GM21619 (cell line): ENCODE measurements around the gene ASIC4.
A peak's percentile ranks its signal among the peaks of the same experiment; 100 is the strongest.

Experiments
- ATAC-seq: cut with Tn5 transposase; IDR thresholded peaks from one replicate; pipeline ENCODE4 v1.9.1; 2021; ENCODE audit not compliant: unreplicated experiment

Gene ASIC4

DNA sequence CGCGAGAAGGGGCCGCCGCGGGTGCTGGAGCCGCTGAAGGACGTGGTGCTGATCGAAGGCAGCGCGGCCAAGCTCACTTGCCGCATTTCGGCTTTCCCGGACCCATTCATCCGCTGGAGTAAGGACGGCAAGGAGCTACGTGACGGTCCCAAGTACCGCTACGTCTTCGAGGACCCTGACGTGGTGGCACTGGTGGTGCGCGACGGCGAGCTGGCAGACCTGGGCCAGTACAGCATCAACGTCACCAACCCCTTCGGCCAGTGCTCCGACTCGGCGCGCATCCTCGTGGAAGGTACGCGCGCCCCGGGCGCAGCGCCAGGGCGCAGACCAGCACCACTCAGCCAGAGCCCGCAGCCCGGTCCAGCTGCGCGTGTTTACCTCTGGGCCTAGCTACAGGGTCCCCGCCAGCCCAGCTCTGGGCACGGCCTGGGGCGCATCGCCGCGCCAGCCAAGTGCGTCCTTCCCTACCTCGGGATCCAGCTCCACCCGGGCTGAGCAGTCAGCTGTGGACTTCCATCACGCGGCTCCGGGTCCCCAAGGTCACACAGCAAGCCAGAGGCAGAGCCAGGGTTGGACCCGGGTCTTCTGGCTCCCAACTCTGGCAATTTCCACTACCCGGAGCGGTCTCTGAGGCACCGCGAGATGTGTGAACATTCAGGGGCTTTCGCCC lies 17.3 kb upstream of the ASIC4 start:
- ATAC-seq = no peak

DNA sequence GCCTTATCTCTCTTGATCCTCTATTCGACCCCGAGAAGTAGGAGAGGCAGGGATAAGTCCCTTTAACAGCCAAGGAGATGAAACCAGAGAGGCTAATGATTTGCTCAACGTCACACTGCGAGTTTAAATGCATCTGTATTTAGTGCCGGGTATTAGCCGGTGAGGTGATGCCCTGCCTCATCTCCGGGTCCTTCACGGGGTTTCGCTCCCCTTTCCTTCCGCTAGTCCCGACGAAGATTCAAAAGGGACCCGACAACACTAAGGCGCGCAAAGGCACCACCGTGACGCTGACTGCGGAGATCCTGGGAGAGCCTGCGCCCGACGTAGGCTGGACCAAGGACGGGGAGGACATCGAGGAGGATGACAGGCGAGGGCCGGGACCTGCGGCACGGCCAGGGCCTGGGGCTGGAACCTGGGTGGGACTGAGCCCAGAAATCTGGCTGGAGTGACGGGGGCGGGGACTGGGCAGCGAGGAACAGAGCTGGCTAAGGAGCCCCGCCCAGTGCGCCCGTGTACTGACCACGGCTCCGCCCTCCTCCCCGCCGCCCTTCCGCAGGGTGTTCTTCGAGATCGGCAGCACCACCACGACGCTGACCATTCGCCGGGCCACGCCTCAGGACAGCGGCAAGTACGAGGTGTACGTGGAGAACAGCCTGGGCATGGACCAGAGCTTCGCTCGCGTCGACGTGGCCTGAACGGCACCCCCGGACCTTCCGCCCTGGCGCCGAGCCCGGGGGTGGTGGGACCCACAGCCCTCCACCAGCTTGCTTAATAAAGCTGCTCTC lies 16.6 kb upstream of the ASIC4 start:
- ATAC-seq = peak; percentile 21

DNA sequence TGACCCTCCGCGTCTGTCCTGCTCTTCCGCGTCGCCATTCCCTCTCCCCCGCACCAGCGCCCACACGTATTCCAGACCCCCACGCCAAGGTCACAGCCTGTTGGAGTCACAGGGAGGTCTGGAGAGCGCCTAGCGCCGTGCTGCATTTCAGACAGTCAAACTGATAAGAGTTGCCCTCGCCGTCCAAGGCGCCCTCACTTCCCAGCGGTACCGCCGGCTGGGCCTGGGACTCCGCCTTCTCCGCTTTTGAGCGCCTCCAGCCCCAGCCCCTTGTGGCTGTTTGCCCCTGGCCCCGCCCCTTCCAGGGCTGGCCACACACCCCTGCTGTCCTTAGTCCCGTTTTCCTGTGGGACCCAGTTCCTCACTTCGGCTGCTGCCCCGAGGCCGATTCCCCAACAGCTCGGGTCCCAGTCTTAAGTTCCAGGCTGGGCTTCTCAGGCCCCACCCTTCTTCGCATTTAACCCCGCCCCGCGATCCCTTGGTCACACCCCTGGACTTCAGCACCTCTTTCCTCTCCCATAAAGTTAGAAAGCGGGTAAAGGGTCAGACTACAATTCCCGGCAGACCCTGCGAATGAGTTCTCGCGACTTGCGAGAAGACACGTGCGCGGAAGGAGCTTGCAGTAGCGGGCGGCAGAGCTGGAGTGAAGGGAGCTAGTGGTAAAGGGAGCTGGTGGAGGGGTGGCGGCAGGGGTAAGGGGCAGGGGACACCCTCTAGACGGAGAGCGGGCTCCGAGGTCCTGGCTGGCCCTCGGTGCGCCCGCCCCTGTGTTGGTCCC lies 15.8 kb upstream of the ASIC4 start, which contains the start of gene GMPPA:
Gene GMPPA (plus strand): TSS at position 612 of the 778 bp plus-strand sequence. CDS start 1,085 bp downstream, outside the sequence.
- ATAC-seq = peak; percentile 93

DNA sequence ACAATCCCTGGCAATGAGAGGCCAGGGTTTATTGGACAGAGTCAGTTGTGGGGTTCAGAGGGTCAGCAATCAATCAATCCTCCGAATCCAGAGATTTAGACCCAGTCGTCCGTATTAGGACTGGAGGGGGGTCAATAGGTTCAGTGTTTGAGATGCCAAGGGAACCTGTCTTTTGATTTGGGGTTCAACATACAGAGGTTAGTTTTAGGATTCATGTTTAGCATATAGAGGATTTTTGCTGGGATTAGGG lies 15.3 kb upstream of the ASIC4 start:
- no peak for ATAC-seq

DNA sequence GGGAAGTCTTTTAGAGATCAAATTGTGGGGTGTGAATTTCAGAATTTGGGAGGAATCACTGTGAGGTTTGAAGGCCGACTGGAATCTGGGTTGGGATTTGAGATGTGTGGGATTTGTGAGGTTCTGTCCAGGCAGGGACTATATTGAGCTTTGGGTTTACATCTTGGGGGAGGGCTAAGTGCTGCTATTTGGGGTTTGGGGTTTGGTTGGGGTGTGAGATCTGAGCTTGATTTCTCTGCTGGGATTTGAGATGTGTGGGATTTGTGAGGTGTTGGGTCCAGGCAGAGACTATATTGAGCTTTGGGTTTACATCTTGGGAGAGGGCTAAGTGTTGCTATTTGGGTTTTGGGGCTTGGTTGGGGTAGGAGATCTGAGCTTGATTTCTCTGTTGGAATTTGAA lies 14.7 kb upstream of the ASIC4 start:
- no peak for ATAC-seq

DNA sequence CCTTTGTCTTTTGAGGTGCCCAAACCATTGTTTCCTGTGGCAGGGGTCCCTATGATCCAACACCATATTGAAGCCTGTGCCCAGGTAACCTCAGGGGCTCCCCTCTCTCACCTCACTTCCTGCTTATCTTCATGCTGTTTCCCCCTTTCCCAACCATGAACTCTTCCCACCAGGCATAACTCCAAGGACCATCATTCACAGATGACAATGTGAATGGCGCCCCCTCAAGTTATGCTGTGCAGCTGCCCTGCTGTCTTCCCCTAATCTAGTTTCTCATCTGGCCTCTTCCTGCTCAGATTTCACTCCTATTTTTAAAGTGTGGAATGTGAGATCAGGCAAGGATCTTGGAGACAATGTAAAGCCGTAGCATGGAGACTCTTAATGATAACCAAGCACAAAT lies 14.1 kb upstream of the ASIC4 start:
- ATAC-seq = no peak

DNA sequence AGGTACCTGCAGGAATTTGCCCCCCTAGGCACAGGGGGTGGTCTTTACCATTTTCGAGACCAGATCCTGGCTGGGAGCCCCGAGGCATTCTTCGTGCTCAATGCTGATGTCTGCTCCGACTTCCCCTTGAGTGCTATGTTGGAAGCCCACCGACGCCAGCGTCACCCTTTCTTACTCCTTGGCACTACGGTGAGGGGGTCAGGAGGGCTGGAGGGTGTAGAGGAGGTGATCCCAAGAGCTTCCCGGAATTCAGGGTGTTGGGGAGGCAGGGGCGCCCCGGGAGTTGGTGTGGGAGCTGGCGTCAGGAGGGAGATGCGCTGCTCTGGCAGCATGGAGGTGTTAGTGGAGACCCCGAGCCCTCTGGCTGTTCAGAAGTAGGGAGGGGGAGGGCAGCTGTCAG lies 12.4 kb upstream of the ASIC4 start:
- no peak for ATAC-seq

DNA sequence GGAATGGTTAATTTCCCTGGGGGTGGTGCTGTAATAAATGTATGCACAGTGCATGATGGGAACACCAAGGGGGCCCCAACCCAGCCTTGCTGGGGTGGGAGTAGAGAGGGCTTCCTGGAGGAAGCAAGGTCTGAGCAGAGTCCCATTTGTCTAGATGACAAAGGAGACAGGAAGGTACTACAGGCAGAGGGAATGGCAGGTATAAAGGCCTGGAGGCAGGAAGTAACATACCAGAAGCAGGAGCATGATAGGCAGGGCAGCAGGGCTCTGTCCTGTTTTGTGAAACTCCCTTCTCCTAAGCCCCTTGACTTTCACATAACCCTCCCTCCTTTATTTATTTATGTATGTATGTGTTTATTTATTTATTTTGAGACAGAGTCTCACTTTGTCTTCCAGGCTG lies 11.7 kb upstream of the ASIC4 start:
- no peak for ATAC-seq

DNA sequence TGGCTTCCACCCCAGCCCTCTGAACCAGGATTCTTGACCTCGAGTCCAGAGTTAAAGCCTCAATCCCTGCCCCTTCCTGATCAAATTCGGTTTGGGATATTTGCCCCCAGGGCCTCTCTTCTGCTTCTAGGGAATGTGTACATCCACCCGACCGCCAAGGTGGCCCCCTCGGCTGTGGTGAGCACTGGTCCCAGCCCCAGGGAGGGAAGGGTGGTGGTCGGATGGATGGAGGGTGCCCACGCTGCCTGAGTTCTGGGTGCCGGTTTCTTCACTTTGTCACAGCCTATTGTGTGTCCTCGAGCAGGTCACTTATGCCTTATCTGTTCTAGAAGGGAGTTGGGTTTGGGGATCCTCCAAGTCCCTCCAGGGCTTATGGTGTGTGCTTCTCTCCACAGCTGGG lies 8.7 kb upstream of the ASIC4 start:
- ATAC-seq = no peak

DNA sequence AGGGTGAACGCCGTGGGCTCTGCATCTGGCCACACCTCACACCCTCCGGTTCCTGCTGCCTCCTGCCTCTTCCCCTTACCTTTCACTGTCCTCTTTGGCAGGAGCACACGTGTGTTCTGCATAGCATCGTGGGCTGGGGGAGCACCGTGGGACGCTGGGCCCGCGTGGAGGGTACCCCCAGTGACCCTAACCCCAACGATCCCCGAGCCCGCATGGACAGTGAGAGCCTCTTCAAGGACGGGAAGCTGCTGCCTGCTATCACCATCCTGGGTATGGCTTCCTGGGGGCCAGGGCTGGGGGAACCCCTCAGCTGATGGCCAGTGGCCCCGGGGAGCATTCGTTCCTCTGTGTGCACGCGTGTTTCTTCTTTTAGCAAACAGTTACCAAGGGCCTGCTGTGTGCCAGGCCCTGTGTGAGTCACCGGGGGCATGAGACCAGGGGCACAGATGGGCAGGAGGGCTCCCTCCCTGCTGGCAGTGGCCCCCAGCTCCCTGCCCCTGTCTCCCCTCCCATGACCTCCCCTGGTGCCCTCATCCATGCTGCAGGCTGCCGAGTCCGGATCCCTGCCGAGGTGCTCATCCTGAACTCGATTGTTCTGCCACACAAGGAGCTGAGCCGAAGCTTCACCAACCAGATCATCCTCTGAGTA lies 8.0 kb upstream of the ASIC4 start:
- ATAC-seq = no peak

DNA sequence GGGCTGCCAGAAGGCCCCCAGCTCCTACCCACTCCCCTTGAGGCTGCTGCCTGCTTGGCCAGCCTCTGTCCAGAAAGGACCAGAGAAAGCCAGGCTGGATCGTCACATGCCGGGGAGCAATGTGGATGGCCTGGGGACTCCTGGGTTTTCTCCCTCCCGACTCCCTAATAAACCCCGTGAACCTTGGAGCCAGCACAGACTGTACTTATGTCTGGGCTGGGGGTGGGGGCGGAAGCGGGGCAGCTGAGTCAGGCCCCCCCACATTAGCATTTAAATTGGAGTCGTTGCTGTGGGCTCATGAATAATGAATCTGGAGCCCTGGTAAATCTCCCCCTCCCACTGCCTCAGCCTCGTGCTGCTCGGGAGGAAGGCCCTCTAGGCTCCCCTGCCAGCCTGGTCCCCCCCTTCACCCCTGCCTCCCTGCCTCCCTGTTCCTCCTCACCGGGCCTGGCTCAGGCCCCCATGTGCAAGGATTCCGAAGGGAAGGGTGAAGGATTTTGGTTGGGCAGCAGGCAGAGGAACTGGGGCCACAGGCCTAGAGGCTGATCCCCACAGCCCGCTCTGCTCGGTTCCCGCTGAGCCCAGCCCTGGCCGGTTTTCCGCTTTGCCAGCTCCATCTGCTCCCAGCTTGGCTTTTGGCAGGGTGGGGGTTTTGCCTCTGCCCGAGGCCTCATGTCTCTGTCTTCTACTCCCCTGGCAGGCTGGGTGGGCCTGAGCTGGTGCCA lies 7.3 kb upstream of the ASIC4 start:
- ATAC-seq = no peak

DNA sequence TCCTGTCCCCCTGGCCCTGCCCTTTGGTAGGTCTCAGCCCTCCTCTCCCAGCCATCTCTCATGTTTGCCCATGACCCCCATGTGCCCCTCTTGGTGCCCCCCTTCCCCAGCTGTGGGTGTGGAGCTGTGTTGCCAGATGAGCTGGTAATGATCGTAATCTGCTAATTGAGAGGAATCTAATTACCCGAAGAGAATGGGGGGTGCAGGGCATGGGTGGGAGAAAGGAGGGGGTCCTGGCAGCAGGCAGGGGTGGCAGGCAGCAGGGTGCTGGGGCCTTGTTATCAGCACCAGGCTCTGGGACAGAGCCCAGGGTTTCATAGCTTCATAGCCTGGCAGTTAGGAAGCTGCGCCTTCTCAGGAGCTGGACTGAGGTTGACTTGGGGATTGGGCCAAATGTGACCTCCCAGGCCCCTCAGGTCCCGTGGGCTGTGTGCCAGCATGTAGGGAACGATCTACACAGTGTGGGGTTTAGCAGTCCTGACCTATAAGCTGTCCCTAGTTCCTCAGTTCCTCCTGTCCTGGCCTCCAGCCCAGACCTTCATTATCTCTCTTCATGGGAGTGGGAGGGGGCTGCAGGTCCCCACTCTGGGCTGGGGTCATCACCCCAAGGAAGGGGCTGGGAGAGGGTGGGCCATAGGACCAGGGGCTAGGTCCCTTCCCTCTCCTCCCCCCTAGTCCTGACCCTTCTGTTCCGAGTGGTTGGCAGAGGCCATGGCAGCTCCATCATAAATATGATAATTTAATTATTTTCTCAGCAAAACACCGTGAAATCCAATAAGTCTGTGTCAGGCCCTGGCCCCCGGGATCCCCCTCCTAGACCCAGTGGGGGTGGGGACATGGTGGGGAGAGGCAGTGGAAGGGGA lies 6.5 kb upstream of the ASIC4 start:
- ATAC-seq = no peak

DNA sequence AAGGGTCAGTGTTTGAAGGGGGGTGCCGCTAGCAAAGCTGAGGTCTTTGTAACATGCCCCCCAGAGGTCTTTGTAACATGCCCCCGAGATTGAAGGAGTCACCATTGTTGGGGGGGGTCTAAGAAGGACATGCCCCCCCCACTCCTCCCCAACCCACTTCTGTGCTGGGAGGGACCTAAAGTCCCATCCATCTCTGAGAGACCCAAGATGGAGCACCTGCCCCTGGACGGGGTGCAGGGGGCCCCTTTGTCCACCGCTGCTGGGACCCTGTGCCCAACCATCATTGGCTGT lies 5.9 kb upstream of the ASIC4 start:
- ATAC-seq = no peak

DNA sequence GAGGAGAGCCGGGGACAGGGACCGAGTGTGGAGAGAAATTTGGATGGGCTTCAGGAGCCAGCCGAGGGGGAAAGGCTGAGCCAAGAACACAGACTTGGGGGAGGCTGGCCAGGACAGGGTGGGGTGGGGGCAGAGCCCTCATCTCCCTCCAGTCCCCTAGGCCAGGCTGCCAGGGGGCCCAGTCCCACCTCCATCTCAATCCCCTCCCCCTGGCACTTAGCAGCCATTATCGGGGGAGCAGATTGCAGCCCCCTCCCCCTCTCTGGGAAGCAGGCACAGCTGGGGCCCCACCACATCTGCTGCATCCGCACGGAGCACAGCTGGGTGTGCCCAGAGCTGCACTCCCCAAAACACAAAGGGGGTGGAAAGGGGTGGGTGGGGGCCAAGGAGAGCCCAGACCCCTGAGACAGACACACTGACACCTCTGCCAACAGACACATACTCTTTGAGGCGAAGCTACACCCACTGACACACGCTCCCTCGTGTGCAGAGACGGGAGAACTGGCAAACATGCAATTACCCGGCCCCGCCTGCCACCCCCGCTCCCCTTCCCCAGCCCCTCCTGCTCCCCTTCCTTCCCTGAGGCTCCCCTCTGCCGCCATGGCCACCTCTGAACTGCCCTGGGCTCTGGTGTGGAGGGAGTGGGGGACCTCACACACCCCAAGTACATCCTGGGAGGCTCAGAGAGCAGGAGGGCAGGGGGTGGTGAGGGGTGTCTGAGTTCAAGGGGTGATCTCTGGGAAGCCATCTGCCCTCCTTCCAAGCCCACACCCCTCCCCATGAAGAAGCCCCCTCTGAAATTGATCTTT lies 5.1 kb upstream of the ASIC4 start:
- ATAC-seq = peak; percentile 19

DNA sequence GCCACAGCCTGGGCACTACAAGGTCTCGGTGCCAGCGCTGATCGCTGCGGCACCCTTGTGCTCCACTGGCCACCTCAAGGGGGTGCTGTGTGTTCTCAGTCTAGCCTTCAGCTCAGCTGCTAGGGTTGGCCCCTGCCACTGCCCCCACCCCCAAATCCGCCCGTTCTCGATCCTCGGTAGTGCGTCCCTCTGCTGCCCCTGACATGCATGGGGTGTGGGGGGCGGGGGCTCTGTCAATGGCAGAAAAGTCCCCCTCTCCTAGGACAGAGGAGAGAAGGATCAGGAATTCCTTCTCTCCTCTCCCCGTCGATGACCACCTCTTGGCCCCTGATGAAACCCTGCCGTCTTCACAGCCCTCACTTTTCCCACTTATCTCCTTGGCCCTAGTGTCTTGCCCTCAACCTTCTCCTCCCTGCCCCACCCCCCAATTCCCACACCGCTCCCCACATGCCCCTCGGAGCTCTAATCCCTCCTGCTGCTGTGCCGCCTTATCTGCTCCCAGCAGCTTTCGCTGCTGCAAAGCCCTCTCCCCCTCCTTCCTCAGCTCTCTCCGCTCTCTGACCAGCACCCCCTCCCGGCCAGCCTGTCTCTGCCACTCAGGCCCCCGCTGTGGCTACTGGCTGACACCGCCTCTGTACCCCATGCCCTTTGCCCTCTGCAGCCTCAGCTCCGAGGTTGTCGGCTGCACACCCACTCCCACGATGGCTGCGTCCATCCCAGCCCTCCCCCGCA lies 4.3 kb upstream of the ASIC4 start:
- ATAC-seq = peak; percentile 75

DNA sequence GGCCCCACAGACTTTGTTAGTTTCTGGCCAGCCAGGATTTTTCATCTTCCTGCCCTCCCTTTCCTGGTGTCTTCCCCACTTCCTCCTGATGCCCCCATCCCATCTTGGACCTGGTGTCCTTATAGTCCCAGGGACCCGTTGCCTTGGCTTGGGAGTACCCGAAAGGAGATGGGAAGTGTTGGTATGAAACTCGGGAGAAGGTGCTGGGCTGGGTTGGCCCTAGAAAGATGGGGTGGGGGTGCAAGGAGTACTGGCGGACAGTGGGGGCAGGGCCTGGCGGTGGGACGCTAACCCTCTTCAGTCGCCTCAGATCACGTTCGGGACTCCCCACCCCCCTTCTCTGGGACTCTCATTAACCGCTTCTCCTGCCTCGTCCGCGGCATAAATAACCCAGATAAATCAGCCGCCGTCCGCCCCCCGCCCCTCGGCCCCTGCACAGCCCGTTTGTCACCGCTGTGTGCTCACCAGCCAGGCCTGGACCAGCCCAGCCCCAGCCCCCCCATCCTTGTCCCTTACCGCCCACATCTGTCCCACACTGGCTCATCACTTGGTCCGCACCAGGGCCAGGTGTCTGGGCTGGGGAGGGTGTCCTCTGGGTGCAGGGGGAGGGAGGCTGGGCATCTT lies 3.7 kb upstream of the ASIC4 start:
- no peak for ATAC-seq

DNA sequence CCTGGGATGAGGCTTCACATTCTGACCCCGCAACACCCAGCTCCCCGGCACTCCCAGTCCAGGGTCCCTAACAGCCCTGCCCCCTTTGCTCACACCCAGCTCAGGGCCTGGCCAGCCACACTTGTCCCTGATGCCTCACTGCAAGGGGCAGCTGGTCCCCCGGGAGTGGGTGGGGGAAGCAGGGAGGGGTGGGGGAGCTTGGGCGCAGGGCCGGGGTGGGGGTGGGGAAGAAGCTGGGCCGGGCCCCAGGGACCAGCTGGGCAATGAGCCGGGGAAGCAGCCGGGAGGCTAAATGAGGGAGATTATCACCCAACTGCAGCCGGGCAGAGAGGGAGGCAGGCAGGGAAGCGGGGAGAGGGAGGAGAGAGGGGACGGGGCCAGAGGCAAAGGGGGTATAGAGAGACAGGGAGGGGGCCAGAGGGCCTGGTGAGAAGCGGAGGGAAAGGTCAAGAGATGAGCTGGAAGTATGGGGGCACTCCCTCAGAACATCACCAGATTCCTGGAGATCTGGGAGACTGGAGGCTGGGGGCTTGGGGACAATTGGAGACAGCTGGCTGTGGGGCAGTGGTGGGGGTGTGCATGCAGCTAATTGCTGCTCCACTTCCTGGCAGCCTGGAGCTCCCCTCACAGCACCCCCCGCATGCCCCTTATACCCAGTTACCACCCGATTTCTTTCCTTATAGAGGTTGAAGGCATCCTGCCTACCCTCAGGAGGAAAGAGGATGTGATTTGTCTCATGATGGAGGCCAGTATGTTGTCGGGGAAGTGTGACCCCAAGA lies 2.5 kb upstream of the ASIC4 start:
- ATAC-seq = no peak
